Stomach (tissue), 4 donors: Measurements from ENCODE around the gene FCRL6.

Experiments used
- CTCF ChIP-seq, 7 experiments: fragments of 450-650 bp in 4 of 7; fragments of 200-600 bp in 3 of 7; sonication (generic) in 3 of 7; IDR thresholded peaks; one replicate each; pipeline ENCODE4 v1.5.1; 2016 to 2019; ENCODE audit warnings: antibody characterized with exemption in 7 of 7, control low read depth in 2 of 7, mild to moderate bottlenecking in 1 of 7
- POLR2A ChIP-seq, 4 donors: fragments of 450-650 bp; IDR thresholded peaks; one replicate each; pipeline ENCODE4 v1.6.1; 2016; ENCODE audit warnings: antibody characterized with exemption in 4 of 4, control low read depth in 2 of 4, mild to moderate bottlenecking in 1 of 4, moderate library complexity in 1 of 4

GRCh38 chr1:159854116-159854692 lies 52.0 kb downstream of the FCRL6 start:
- TF ChIP-seq CTCF (IDR thresholded peaks at IDR 0.05) (no peak), POLR2A (IDR thresholded peaks at IDR 0.05) (no peak)
